ENCODE measurements around the gene NPAS3. TPM values are rescaled to one million over a fixed set of nuclear protein-coding genes. Genes with fewer than 3 reads are reported as not detected.

The NPAS3 gene
- total and polyA plus RNA-seq, 4 experiments from 2014 or later, result not detected

- no peaks in the 10 kb centered on the region for H3K27me3 Mint-ChIP-seq
- peaks cover 5 to 18% (median 8%) of the 10 kb centered on the region in 4 donors for H3K4me1 Mint-ChIP-seq
- peaks cover 4% of the 10 kb centered on the region for H3K4me1 ChIP-seq (ENCODE audit: insufficient read depth, low read length)
- no peaks in the 10 kb centered on the region for H3K9me3 ChIP-seq (ENCODE audit: control insufficient read depth in 1 of 2, low read length in 2 of 2)
- no peaks in the 10 kb centered on the region for H3K36me3 ChIP-seq (ENCODE audit: insufficient read depth, low read length)
- H3K27ac ChIP-seq (ENCODE audit: low read depth, low read length), result no peak overlapping the region
- POLR2A ChIA-PET (ENCODE audit: partially characterized antibody), result no interaction called here
- no peak for DNase-seq
- no peak overlapping the region for H3K27ac Mint-ChIP-seq
- no peaks in the 10 kb centered on the region for H3K27me3 ChIP-seq (ENCODE audit: insufficient read depth, low read length)
- no peak overlapping the region for H3K4me3 ChIP-seq (ENCODE audit: low read length in 2 of 2)
- intact Hi-C loops (cut with micrococcal nuclease), result no loop called here
- peak overlapping the region in 3 of 8 donors; percentile 37 to 62 (median 47) for H3K4me3 Mint-ChIP-seq
- no peaks in the 10 kb centered on the region for H3K9me3 Mint-ChIP-seq
- H3K36me3 Mint-ChIP-seq, result no peaks in the 10 kb centered on the region
- CTCF ChIA-PET (ENCODE audit: partially characterized antibody), result no interaction called here
These were observed 516.0 kb downstream of the NPAS3 start for GRCh38 chr14:33454707-33455106.

- peaks cover 5 to 18% (median 8%) of the 10 kb centered on the region in 4 donors for H3K4me1 Mint-ChIP-seq
- CTCF ChIA-PET (ENCODE audit: partially characterized antibody), result no interaction called here
- H3K4me3 Mint-ChIP-seq, result no peak overlapping the region
These were observed 517.1 kb downstream of the NPAS3 start for GRCh38 chr14:33455654-33456345.

GRCh38 chr14:33457021-33457420 lies 518.3 kb downstream of the NPAS3 start:
- Mint-ChIP-seq H3K4me3 (no peak overlapping the region), H3K4me1 (peaks cover 5 to 18% (median 8%) of the 10 kb centered on the region in 4 donors), H3K27me3 (no peaks in the 10 kb centered on the region), H3K9me3 (peaks cover 0 to 2% (median 0%) of the 10 kb centered on the region in 8 donors), H3K27ac (no peak overlapping the region), H3K36me3 (no peaks in the 10 kb centered on the region)
- H3K4me1 ChIP-seq (ENCODE audit: insufficient read depth, low read length), result peaks cover 4% of the 10 kb centered on the region
- H3K27me3 ChIP-seq (ENCODE audit: insufficient read depth, low read length), result no peaks in the 10 kb centered on the region
- POLR2A ChIA-PET (ENCODE audit: partially characterized antibody), result no interaction called here
- no peak for DNase-seq
- CTCF ChIA-PET (ENCODE audit: partially characterized antibody), result no interaction called here
- H3K9me3 ChIP-seq (ENCODE audit: control insufficient read depth in 1 of 2, low read length in 2 of 2), result no peaks in the 10 kb centered on the region
- H3K4me3 ChIP-seq (ENCODE audit: low read length in 2 of 2), result no peak overlapping the region
- intact Hi-C loops (cut with micrococcal nuclease), result no loop called here
- no peaks in the 10 kb centered on the region for H3K36me3 ChIP-seq (ENCODE audit: insufficient read depth, low read length)
- H3K27ac ChIP-seq (ENCODE audit: low read depth, low read length), result no peak overlapping the region

More at GRCh38 chr14:33455654-33456345, 517.1 kb downstream of the NPAS3 start:
- Histone ChIP-seq H3K27ac (ENCODE audit: low read depth, low read length) (no peak overlapping the region), H3K9me3 (ENCODE audit: control insufficient read depth in 1 of 2, low read length in 2 of 2) (no peaks in the 10 kb centered on the region), H3K27me3 (ENCODE audit: insufficient read depth, low read length) (no peaks in the 10 kb centered on the region), H3K4me1 (ENCODE audit: insufficient read depth, low read length) (peaks cover 4% of the 10 kb centered on the region), H3K36me3 (ENCODE audit: insufficient read depth, low read length) (no peaks in the 10 kb centered on the region), H3K4me3 (ENCODE audit: low read length in 2 of 2) (no peak overlapping the region)
- Mint-ChIP-seq H3K27ac (no peak overlapping the region), H3K9me3 (peaks cover 0 to 2% (median 0%) of the 10 kb centered on the region in 8 donors), H3K27me3 (no peaks in the 10 kb centered on the region), H3K36me3 (no peaks in the 10 kb centered on the region)
- POLR2A ChIA-PET (ENCODE audit: partially characterized antibody), result no interaction called here
- no peak for DNase-seq
- intact Hi-C loops (cut with micrococcal nuclease), result no loop called here

GRCh38 chr14:33457617-33458016 lies 518.9 kb downstream of the NPAS3 start:
- ChIA-PET POLR2A (ENCODE audit: partially characterized antibody) (no interaction called here), CTCF (ENCODE audit: partially characterized antibody) (no interaction called here)
- no peak overlapping the region for H3K4me3 ChIP-seq (ENCODE audit: low read length in 2 of 2)
- DNase-seq, result no peak
- no peaks in the 10 kb centered on the region for H3K9me3 ChIP-seq (ENCODE audit: control insufficient read depth in 1 of 2, low read length in 2 of 2)
- no peaks in the 10 kb centered on the region for H3K36me3 ChIP-seq (ENCODE audit: insufficient read depth, low read length)
- Mint-ChIP-seq H3K27ac (no peak overlapping the region), H3K36me3 (no peaks in the 10 kb centered on the region), H3K4me1 (peaks cover 5 to 18% (median 8%) of the 10 kb centered on the region in 4 donors), H3K9me3 (peaks cover 0 to 3% (median 0%) of the 10 kb centered on the region in 8 donors), H3K27me3 (peaks cover 0 to 2% of the 10 kb centered on the region in 2 donors), H3K4me3 (no peak overlapping the region)
- intact Hi-C loops (cut with micrococcal nuclease), result no loop called here
- no peaks in the 10 kb centered on the region for H3K27me3 ChIP-seq (ENCODE audit: insufficient read depth, low read length)
- H3K27ac ChIP-seq (ENCODE audit: low read depth, low read length), result no peak overlapping the region
- peaks cover 4% of the 10 kb centered on the region for H3K4me1 ChIP-seq (ENCODE audit: insufficient read depth, low read length)

- H3K27me3 Mint-ChIP-seq, result peaks cover 0 to 2% of the 10 kb centered on the region in 2 donors
- H3K27ac ChIP-seq (ENCODE audit: low read depth, low read length), result no peak overlapping the region
- H3K4me1 ChIP-seq (ENCODE audit: insufficient read depth, low read length), result no peaks in the 10 kb centered on the region
- no peaks in the 10 kb centered on the region for H3K36me3 Mint-ChIP-seq
- DNase-seq, result no peak
- no peak overlapping the region for H3K27ac Mint-ChIP-seq
- H3K4me1 Mint-ChIP-seq, result peaks cover 0 to 4% (median 0%) of the 10 kb centered on the region in 4 donors
- H3K9me3 ChIP-seq (ENCODE audit: control insufficient read depth in 1 of 2, low read length in 2 of 2), result no peaks in the 10 kb centered on the region
- H3K27me3 ChIP-seq (ENCODE audit: insufficient read depth, low read length), result no peaks in the 10 kb centered on the region
- no peaks in the 10 kb centered on the region for H3K36me3 ChIP-seq (ENCODE audit: insufficient read depth, low read length)
- ChIA-PET CTCF (ENCODE audit: partially characterized antibody) (no interaction called here), POLR2A (ENCODE audit: partially characterized antibody) (no interaction called here)
- H3K4me3 Mint-ChIP-seq, result no peak overlapping the region
- peaks cover 0 to 3% (median 0%) of the 10 kb centered on the region in 8 donors for H3K9me3 Mint-ChIP-seq
- H3K4me3 ChIP-seq (ENCODE audit: low read length in 2 of 2), result no peak overlapping the region
- intact Hi-C loops (cut with micrococcal nuclease), result no loop called here
These were observed 521.5 kb downstream of the NPAS3 start for GRCh38 chr14:33460164-33460563.

- ChIA-PET POLR2A (ENCODE audit: partially characterized antibody) (no interaction called here), CTCF (ENCODE audit: partially characterized antibody) (no interaction called here)
- Mint-ChIP-seq H3K36me3 (no peaks in the 10 kb centered on the region), H3K4me3 (no peak overlapping the region), H3K27ac (no peak overlapping the region), H3K4me1 (no peaks in the 10 kb centered on the region), H3K27me3 (peaks cover 0 to 2% of the 10 kb centered on the region in 2 donors), H3K9me3 (peaks cover 0 to 3% (median 0%) of the 10 kb centered on the region in 8 donors)
- Histone ChIP-seq H3K36me3 (ENCODE audit: insufficient read depth, low read length) (no peaks in the 10 kb centered on the region), H3K4me1 (ENCODE audit: insufficient read depth, low read length) (no peaks in the 10 kb centered on the region), H3K27me3 (ENCODE audit: insufficient read depth, low read length) (no peaks in the 10 kb centered on the region), H3K9me3 (ENCODE audit: control insufficient read depth in 1 of 2, low read length in 2 of 2) (no peaks in the 10 kb centered on the region), H3K4me3 (ENCODE audit: low read length in 2 of 2) (no peak overlapping the region), H3K27ac (ENCODE audit: low read depth, low read length) (no peak overlapping the region)
- intact Hi-C loops (cut with micrococcal nuclease), result no loop called here
- no peak for DNase-seq
These were observed 522.4 kb downstream of the NPAS3 start for GRCh38 chr14:33461036-33461435.

- Histone ChIP-seq H3K4me3 (ENCODE audit: low read length in 2 of 2) (no peak overlapping the region), H3K36me3 (ENCODE audit: insufficient read depth, low read length) (no peaks in the 10 kb centered on the region), H3K27me3 (ENCODE audit: insufficient read depth, low read length) (no peaks in the 10 kb centered on the region), H3K9me3 (ENCODE audit: control insufficient read depth in 1 of 2, low read length in 2 of 2) (no peaks in the 10 kb centered on the region), H3K27ac (ENCODE audit: low read depth, low read length) (no peak overlapping the region), H3K4me1 (ENCODE audit: insufficient read depth, low read length) (no peaks in the 10 kb centered on the region)
- no peak for DNase-seq
- CTCF ChIA-PET (ENCODE audit: partially characterized antibody), result no interaction called here
- intact Hi-C loops (cut with micrococcal nuclease), result no loop called here
- no peaks in the 10 kb centered on the region for H3K4me1 Mint-ChIP-seq
- H3K9me3 Mint-ChIP-seq, result peaks cover 0 to 3% (median 0%) of the 10 kb centered on the region in 8 donors
- peaks cover 0 to 2% of the 10 kb centered on the region in 2 donors for H3K27me3 Mint-ChIP-seq
- no peak overlapping the region for H3K27ac Mint-ChIP-seq
- H3K36me3 Mint-ChIP-seq, result no peaks in the 10 kb centered on the region
- H3K4me3 Mint-ChIP-seq, result no peak overlapping the region
- POLR2A ChIA-PET (ENCODE audit: partially characterized antibody), result no interaction called here
These were observed 525.1 kb downstream of the NPAS3 start for GRCh38 chr14:33463731-33464130.

Data from CD4-positive, alpha-beta memory T cell (primary cell).